PC-3 (cell line): ENCODE data around the gene GINS2. TPM values are rescaled to one million over a fixed set of nuclear protein-coding genes. Genes with fewer than 3 reads are reported as not detected.

ENCODE experiments used
- ATAC-seq: fragments of 200-7000 bp; cut with Tn5 transposase; 2 replicates; pipeline ENCODE4 v1.9.1; 2020; ENCODE audit warnings: mild to moderate bottlenecking, moderate library complexity
- BruUV-seq: library from RNA; stranded (reverse); fragments of 400-500 nt; replicated peaks from 2 replicates; lab custom pipeline; 2021; lab: Mats Ljungman, UMichigan
- CTCF ChIA-PET: fragments of 300-600 bp; sonication (Branson Sonifier 250); formaldehyde crosslinking; loops from one replicate; lab custom pipeline; 2022; ENCODE audit warnings: antibody characterized with exemption; lab: Charles Lee
- POLR2A ChIA-PET: fragments of 300-600 bp; sonication (Branson Sonifier 250); formaldehyde crosslinking; loops from one replicate; lab custom pipeline; 2022; ENCODE audit warnings: antibody characterized with exemption; ENCODE audit not compliant: unreplicated experiment; lab: Charles Lee
- DNase-seq: peaks from one replicate; pipeline ENCODE4 v3.0.0-alpha.2; 2015
- H2AFZ ChIP-seq: fragments of 300-600 bp; sonication (generic); 2 replicates; pipeline ENCODE4 v1.6.0; 2016; ENCODE audit warnings: antibody characterized with exemption, low read length
- H3F3A ChIP-seq: fragments of 300-600 bp; sonication (generic); one replicate; pipeline ENCODE4 v1.6.0; 2017; ENCODE audit warnings: antibody characterized with exemption, low read length, control low read depth, mild to moderate bottlenecking; ENCODE audit not compliant: unreplicated experiment
- H3K27ac ChIP-seq: fragments of 300-600 bp; sonication (generic); 2 replicates; pipeline ENCODE4 v1.5.1; 2016; ENCODE audit warnings: mild to moderate bottlenecking, low read length
- H3K27me3 ChIP-seq: fragments of 300-600 bp; sonication (generic); 2 replicates; pipeline ENCODE4 v1.6.1; 2016; ENCODE audit warnings: low read length, mixed read lengths
- H3K36me3 ChIP-seq: fragments of 300-600 bp; sonication (generic); 2 replicates; pipeline ENCODE4 v1.6.1; 2016; ENCODE audit warnings: low read depth, mixed run types, low read length, mixed read lengths
- H3K4me1 ChIP-seq: fragments of 300-600 bp; sonication (generic); 2 replicates; pipeline ENCODE4 v1.5.1; 2016; ENCODE audit warnings: low read length; ENCODE audit not compliant: insufficient read depth
- H3K4me2 ChIP-seq: fragments of 300-600 bp; sonication (generic); 2 replicates; pipeline ENCODE4 v1.6.0; 2016; ENCODE audit warnings: low read length
- H3K4me3 ChIP-seq: fragments of 300-600 bp; sonication (generic); 2 replicates; pipeline ENCODE4 v1.5.1; 2016; ENCODE audit warnings: mild to moderate bottlenecking, low read length, mixed read lengths
- H3K79me2 ChIP-seq: fragments of 300-600 bp; sonication (generic); 2 replicates; pipeline ENCODE4 v1.6.1; 2017; ENCODE audit warnings: low read length, mixed read lengths
- H3K9ac ChIP-seq: fragments of 300-600 bp; sonication (generic); 2 replicates; pipeline ENCODE4 v1.6.0; 2016; ENCODE audit warnings: mild to moderate bottlenecking, low read length
- H3K9me2 ChIP-seq: fragments of 300-600 bp; sonication (generic); replicated peaks from 2 replicates; pipeline ENCODE4 v1.6.1; 2016; ENCODE audit warnings: mixed run types, low read length, mixed read lengths
- H3K9me3 ChIP-seq: fragments of 300-600 bp; sonication (generic); 2 replicates; pipeline ENCODE4 v1.6.1; 2016; ENCODE audit warnings: low read length, mixed read lengths
- H4K20me1 ChIP-seq: fragments of 300-600 bp; sonication (generic); 2 replicates; pipeline ENCODE4 v1.6.1; 2016; ENCODE audit warnings: low read length, mixed read lengths
- EZH2 ChIP-seq: fragments of 300-600 bp; sonication (generic); IDR thresholded peaks from one replicate; pipeline ENCODE4 v1.6.1; 2017; ENCODE audit warnings: antibody characterized with exemption, mild to moderate bottlenecking, low read length; ENCODE audit not compliant: unreplicated experiment
- EZH2phosphoT487 ChIP-seq: fragments of 300-600 bp; sonication (generic); IDR thresholded peaks from 2 replicates; pipeline ENCODE4 v1.6.1; 2018; ENCODE audit warnings: mild to moderate bottlenecking, antibody characterized with exemption, low read length, borderline replicate concordance
- intact Hi-C: fragments of 100-400 bp; cut with micrococcal nuclease; formaldehyde crosslinking; loops from 2 replicates; pipeline ENCODE4 v1.9.0; 2023
- total RNA-seq: library from RNA; depleted of rRNA; stranded (reverse); fragments of >200 nt; gene quantifications from 2 replicates; pipeline ENCODE4 v1.2.3, GENCODE V29; 2014
- TF ChIP-seq, protein P1 (sequence below): fragments of 300-600 bp; sonication (generic); conservative IDR thresholded peaks from 2 replicates; pipeline ENCODE4 v1.5.1; 2017; ENCODE audit warnings: antibody characterized with exemption, low read depth, mild to moderate bottlenecking, low read length

The GINS2 gene
- total RNA-seq, 1 experiment from 2014 or later = 28.7 TPM

DNA sequence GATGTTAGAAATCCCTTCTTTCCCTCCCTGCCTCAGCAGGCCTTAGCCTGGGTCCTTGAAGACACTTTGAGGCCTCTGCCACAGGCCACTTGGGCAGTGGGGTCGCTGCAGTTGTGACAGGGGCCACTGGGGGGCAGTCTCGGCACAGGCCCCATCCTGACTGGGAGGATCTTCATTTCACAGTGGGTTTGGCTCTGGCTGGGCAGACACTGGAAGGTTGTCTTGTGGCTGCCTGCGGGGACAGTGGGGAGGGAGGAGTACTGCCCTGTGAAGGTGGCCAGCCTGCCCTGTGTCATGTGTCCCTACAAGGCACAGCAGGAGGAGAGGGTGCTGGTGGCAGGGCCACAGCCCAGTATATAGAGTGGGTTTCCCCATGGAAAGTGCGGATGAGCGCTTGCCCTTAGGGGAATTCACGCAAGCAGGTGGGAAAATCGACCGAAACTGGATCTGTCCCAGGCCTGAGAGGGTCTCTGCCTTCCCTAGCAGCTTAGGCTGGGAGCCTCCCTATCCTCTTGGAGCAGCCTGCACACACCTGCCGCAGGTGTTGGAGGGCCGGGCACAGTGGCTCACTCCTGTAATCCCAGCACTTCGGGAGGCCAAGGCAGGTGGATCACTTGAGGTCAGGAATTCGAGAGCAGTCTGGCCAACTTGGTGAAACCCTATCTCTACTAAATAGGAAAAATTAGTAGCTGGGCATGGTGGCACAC, 28.8 kb downstream of the GINS2 start:
- intact Hi-C loops = no loop called here
- Histone ChIP-seq H3K9me2 (no peaks in the 10 kb centered on the region), H2AFZ (no peak overlapping the region), H3F3A (no peaks in the 10 kb centered on the region), H4K20me1 (no peaks in the 10 kb centered on the region), H3K9me3 (no peaks in the 10 kb centered on the region), H3K36me3 (peaks cover 11% of the 10 kb centered on the region; the same call in 1 of the 2 replicates), H3K4me3 (no peak overlapping the region), H3K27ac (no peak overlapping the region), H3K4me1 (no peaks in the 10 kb centered on the region), H3K4me2 (no peak overlapping the region), H3K9ac (no peak overlapping the region), H3K27me3 (no peaks in the 10 kb centered on the region), H3K79me2 (no peaks in the 10 kb centered on the region)
- DNase-seq (peak; percentile 58), ATAC-seq (peak; percentile 84)
- ChIA-PET CTCF (interaction anchor here (0.6 kb wide), 1 partner anchor 84 kb away, joined by 11 read pairs; no protein-coding TSS in a partner anchor), POLR2A (no interaction called here)
- TF ChIP-seq, protein P1, sequence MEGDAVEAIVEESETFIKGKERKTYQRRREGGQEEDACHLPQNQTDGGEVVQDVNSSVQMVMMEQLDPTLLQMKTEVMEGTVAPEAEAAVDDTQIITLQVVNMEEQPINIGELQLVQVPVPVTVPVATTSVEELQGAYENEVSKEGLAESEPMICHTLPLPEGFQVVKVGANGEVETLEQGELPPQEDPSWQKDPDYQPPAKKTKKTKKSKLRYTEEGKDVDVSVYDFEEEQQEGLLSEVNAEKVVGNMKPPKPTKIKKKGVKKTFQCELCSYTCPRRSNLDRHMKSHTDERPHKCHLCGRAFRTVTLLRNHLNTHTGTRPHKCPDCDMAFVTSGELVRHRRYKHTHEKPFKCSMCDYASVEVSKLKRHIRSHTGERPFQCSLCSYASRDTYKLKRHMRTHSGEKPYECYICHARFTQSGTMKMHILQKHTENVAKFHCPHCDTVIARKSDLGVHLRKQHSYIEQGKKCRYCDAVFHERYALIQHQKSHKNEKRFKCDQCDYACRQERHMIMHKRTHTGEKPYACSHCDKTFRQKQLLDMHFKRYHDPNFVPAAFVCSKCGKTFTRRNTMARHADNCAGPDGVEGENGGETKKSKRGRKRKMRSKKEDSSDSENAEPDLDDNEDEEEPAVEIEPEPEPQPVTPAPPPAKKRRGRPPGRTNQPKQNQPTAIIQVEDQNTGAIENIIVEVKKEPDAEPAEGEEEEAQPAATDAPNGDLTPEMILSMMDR = peak; percentile 88
- TF ChIP-seq EZH2phosphoT487 = no peak
- no peak for TF ChIP-seq EZH2
- BruUV-seq = no TSS peak

DNA sequence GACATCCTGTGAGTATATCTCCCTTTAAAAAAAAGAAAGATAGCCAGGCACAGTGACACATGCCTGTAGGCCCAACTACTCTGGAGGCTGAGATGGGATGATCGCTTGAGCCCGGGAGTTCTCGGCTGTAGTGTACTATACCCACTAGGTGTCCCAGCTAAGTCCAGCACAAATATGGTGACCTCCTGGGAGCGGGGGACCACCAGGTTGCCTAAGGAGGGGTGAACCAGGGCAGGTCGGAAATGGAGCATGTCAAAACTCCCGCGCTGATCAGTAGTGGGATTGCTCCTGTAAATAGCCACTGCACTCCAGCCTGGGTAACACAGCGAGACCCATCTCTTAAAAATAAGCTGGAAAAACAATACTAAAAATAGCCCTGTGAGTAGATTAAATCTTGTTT, 29.4 kb downstream of the GINS2 start:
- Histone ChIP-seq H4K20me1 (no peaks in the 10 kb centered on the region), H2AFZ (no peak overlapping the region), H3K9me2 (no peaks in the 10 kb centered on the region), H3F3A (no peaks in the 10 kb centered on the region), H3K9ac (no peak overlapping the region), H3K9me3 (no peaks in the 10 kb centered on the region), H3K36me3 (peaks cover 11% of the 10 kb centered on the region; the same call in 1 of the 2 replicates), H3K79me2 (no peaks in the 10 kb centered on the region), H3K27ac (no peak overlapping the region), H3K4me3 (no peak overlapping the region), H3K4me2 (no peak overlapping the region), H3K27me3 (no peaks in the 10 kb centered on the region), H3K4me1 (no peaks in the 10 kb centered on the region)
- ChIA-PET CTCF (interaction anchor here (0.6 kb wide), 1 partner anchor 84 kb away, joined by 11 read pairs; no protein-coding TSS in a partner anchor), POLR2A (no interaction called here)
- no TSS peak for BruUV-seq
- ATAC-seq = no peak
- TF ChIP-seq, protein P1 = no peak
- no peak for TF ChIP-seq EZH2
- TF ChIP-seq EZH2phosphoT487 = no peak
- DNase-seq = no peak
- intact Hi-C loops = no loop called here
